DMS 273 (cell line): ENCODE measurements around the gene TADA3.
A peak's percentile ranks its signal among the peaks of the same experiment; 100 is the strongest.

Experiments used
- DNase-seq: peaks from one replicate; lab custom pipeline; 2025; ENCODE audit not compliant: unreplicated experiment; lab: John Stamatoyannopoulos, UW

TADA3 gene

DNA sequence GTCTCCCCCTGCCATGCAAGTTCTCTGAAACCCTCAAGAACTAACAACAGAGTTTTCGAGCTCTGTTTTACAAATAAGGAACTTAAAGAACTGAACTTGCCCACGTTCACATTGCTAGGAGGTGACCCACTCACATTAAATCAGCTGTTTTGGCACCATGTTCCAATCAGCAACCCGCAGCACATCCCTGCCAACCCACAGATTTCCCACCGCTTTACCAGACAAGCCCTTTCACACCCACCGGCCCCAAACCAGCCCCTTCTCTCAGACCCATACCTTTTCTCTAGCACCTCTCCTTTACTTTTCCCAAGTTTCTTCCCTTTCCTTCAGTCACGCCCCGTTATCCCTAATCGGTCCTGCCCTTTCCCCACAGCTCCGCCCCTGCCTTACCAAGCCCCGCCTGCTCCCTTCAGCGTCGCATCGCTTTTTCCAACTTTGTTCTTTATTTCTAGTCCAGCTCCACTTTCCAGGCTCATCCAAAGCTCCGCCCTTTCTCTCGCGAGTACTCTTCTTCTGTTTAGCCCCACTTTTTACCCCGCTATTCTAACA lies 61.5 kb downstream of the TADA3 start:
- peak; percentile 93 for DNase-seq
